ENCODE measurements around the gene NPAS3.

Gene NPAS3

GRCh38 chr14:33685026-33685425 lies 746.3 kb downstream of the NPAS3 start:
- DNase-seq (ENCODE audit: extremely low read depth in 1 of 2, low read depth in 1 of 2), result no peak

- DNase-seq (ENCODE audit: extremely low read depth in 1 of 2, low read depth in 1 of 2), result no peak
Measured at GRCh38 chr14:33685698-33686097, 747.0 kb downstream of the NPAS3 start.

GRCh38 chr14:33686218-33686617 lies 747.5 kb downstream of the NPAS3 start:
- DNase-seq (ENCODE audit: extremely low read depth in 1 of 2, low read depth in 1 of 2), result no peak

GRCh38 chr14:33686856-33687255 lies 748.2 kb downstream of the NPAS3 start:
- no peak for DNase-seq (ENCODE audit: extremely low read depth in 1 of 2, low read depth in 1 of 2)

- no peak for DNase-seq (ENCODE audit: extremely low read depth in 1 of 2, low read depth in 1 of 2)
Measured at GRCh38 chr14:33689680-33690079, 751.0 kb downstream of the NPAS3 start.

GRCh38 chr14:33691907-33692306 lies 753.2 kb downstream of the NPAS3 start:
- DNase-seq (ENCODE audit: extremely low read depth in 1 of 2, low read depth in 1 of 2), result no peak

- no peak for DNase-seq (ENCODE audit: extremely low read depth in 1 of 2, low read depth in 1 of 2)
Measured at GRCh38 chr14:33692762-33693161, 754.1 kb downstream of the NPAS3 start.

GRCh38 chr14:33693237-33693636 lies 754.6 kb downstream of the NPAS3 start:
- DNase-seq (ENCODE audit: extremely low read depth in 1 of 2, low read depth in 1 of 2), result no peak

GRCh38 chr14:33696165-33696564 lies 757.5 kb downstream of the NPAS3 start:
- no peak for DNase-seq (ENCODE audit: extremely low read depth in 1 of 2, low read depth in 1 of 2)

GRCh38 chr14:33699300-33699983 lies 760.8 kb downstream of the NPAS3 start:
- no peak for DNase-seq (ENCODE audit: extremely low read depth in 1 of 2, low read depth in 1 of 2)

- no peak for DNase-seq (ENCODE audit: extremely low read depth in 1 of 2, low read depth in 1 of 2)
Measured at GRCh38 chr14:33700052-33700451, 761.4 kb downstream of the NPAS3 start.

GRCh38 chr14:33702293-33702692 lies 763.6 kb downstream of the NPAS3 start:
- DNase-seq (ENCODE audit: extremely low read depth in 1 of 2, low read depth in 1 of 2), result no peak

GRCh38 chr14:33704481-33704880 lies 765.8 kb downstream of the NPAS3 start:
- no peak for DNase-seq (ENCODE audit: extremely low read depth in 1 of 2, low read depth in 1 of 2)

- no peak for DNase-seq (ENCODE audit: extremely low read depth in 1 of 2, low read depth in 1 of 2)
Measured at GRCh38 chr14:33705490-33705889, 766.8 kb downstream of the NPAS3 start.

- DNase-seq (ENCODE audit: extremely low read depth in 1 of 2, low read depth in 1 of 2), result no peak
Measured at GRCh38 chr14:33707716-33708115, 769.0 kb downstream of the NPAS3 start.

- no peak for DNase-seq (ENCODE audit: extremely low read depth in 1 of 2, low read depth in 1 of 2)
Measured at GRCh38 chr14:33709283-33709682, 770.6 kb downstream of the NPAS3 start.

- DNase-seq (ENCODE audit: extremely low read depth in 1 of 2, low read depth in 1 of 2), result no peak
Measured at GRCh38 chr14:33709711-33710110, 771.0 kb downstream of the NPAS3 start.

GRCh38 chr14:33710273-33710672 lies 771.6 kb downstream of the NPAS3 start:
- no peak for DNase-seq (ENCODE audit: extremely low read depth in 1 of 2, low read depth in 1 of 2)

GRCh38 chr14:33711194-33711593 lies 772.5 kb downstream of the NPAS3 start:
- DNase-seq (ENCODE audit: extremely low read depth in 1 of 2, low read depth in 1 of 2), result no peak

- DNase-seq (ENCODE audit: extremely low read depth in 1 of 2, low read depth in 1 of 2), result no peak
Measured at GRCh38 chr14:33711811-33712216, 773.1 kb downstream of the NPAS3 start.

GRCh38 chr14:33714527-33715226 lies 776.0 kb downstream of the NPAS3 start:
- DNase-seq (ENCODE audit: extremely low read depth in 1 of 2, low read depth in 1 of 2), result no peak

GRCh38 chr14:33715227-33715528 lies 776.5 kb downstream of the NPAS3 start:
- DNase-seq (ENCODE audit: extremely low read depth in 1 of 2, low read depth in 1 of 2), result no peak

- DNase-seq (ENCODE audit: extremely low read depth in 1 of 2, low read depth in 1 of 2), result no peak
Measured at GRCh38 chr14:33716921-33717320, 778.2 kb downstream of the NPAS3 start.

Data from stimulated activated CD8-positive, alpha-beta memory T cell treated with anti-CD3 and anti-CD28 coated beads, Interleukin-7, amount 100 ng/mL, for 48 hours (primary cell).